Fibroblast of upper back skin (primary cell): ENCODE data around the gene GSC.
"Not testable (repeated sequence)": the region's sequence is repeated elsewhere in the genome, so short reads cannot be mapped to it uniquely, and the experiment has no call there.

ENCODE experiments used
- DNase-seq: peaks from one replicate; pipeline ENCODE4 v3.0.0-alpha.2; 2013

Gene GSC

GRCh38 chr14:94769391-94770250, at the start of gene GSC:
GSC (minus strand) TSS chr14:94770113; CDS start chr14:94770015, 98 bp downstream.
- peak; percentile 37 for DNase-seq

GRCh38 chr14:94819531-94819930, 49.6 kb upstream of the GSC start:
- no peak for DNase-seq

GRCh38 chr14:94816113-94816512, 46.2 kb upstream of the GSC start:
- no peak for DNase-seq

GRCh38 chr14:94805680-94806288, 35.9 kb upstream of the GSC start:
- peak; percentile 39 for DNase-seq

GRCh38 chr14:94801225-94801624, 31.3 kb upstream of the GSC start:
- no peak for DNase-seq

GRCh38 chr14:94800764-94801163, 30.9 kb upstream of the GSC start:
- not testable (repeated sequence) for DNase-seq

GRCh38 chr14:94797887-94798286, 28.0 kb upstream of the GSC start:
- no peak for DNase-seq

GRCh38 chr14:94796278-94796677, 26.4 kb upstream of the GSC start:
- no peak for DNase-seq

- DNase-seq = peak; percentile 2
Observed at GRCh38 chr14:94795372-94795771, 25.5 kb upstream of the GSC start.

GRCh38 chr14:94793901-94794300, 24.0 kb upstream of the GSC start:
- DNase-seq = no peak

- DNase-seq = no peak
Observed at GRCh38 chr14:94787655-94788054, 17.7 kb upstream of the GSC start.

GRCh38 chr14:94787092-94787491, 17.2 kb upstream of the GSC start:
- DNase-seq = no peak

- no peak for DNase-seq
Observed at GRCh38 chr14:94780536-94781399, 10.9 kb upstream of the GSC start.

- DNase-seq = no peak
Observed at GRCh38 chr14:94779713-94780112, 9.8 kb upstream of the GSC start.

- peak; percentile 12 for DNase-seq
Observed at GRCh38 chr14:94775871-94776210, 5.9 kb upstream of the GSC start.

- DNase-seq = no peak
Observed at GRCh38 chr14:94775091-94775870, 5.4 kb upstream of the GSC start.

GRCh38 chr14:94774344-94775090, 4.6 kb upstream of the GSC start:
- peak; percentile 3 for DNase-seq

GRCh38 chr14:94773655-94774343, 3.9 kb upstream of the GSC start:
- DNase-seq = no peak

GRCh38 chr14:94773061-94773648, 3.2 kb upstream of the GSC start:
- no peak for DNase-seq

- DNase-seq = no peak
Observed at GRCh38 chr14:94772548-94772947, 2.6 kb upstream of the GSC start.

- DNase-seq = no peak
Observed at GRCh38 chr14:94771906-94772490, 2.1 kb upstream of the GSC start.
